ENCODE measurements around the gene AP3M1. TPM values are rescaled to one million over a fixed set of nuclear protein-coding genes. Genes with fewer than 3 reads are reported as not detected.
"Not testable (repeated sequence)": the region's sequence is repeated elsewhere in the genome, so short reads cannot be mapped to it uniquely, and the experiment has no call there.

The AP3M1 gene
- total RNA-seq, 1 donor from 2014 or later = 16.3 TPM

- FAIRE-seq (peak; percentile 99), DNase-seq (ENCODE audit: low read depth) (peak; percentile 99)
- H3K4me3 ChIP-seq (ENCODE audit: low read depth, low read length) = no peak overlapping the region
- no peak for TF ChIP-seq CTCF (IDR thresholded peaks at IDR 0.05; ENCODE audit: insufficient read depth, low read length, severe bottlenecking)
- H3K27me3 ChIP-seq (ENCODE audit: control insufficient read depth, insufficient read depth, low read length) = no peaks in the 10 kb centered on the region
- no peaks in the 10 kb centered on the region for H3K36me3 ChIP-seq (ENCODE audit: control insufficient read depth, insufficient read depth, low read length)
Observed at GRCh38 chr10:74189999-74190421, 39.4 kb upstream of the AP3M1 start.

GRCh38 chr10:74188617-74189016, 38.0 kb upstream of the AP3M1 start:
- not testable (repeated sequence) for H3K4me3 ChIP-seq (ENCODE audit: low read depth, low read length); H3K27me3 ChIP-seq (ENCODE audit: control insufficient read depth, insufficient read depth, low read length); H3K36me3 ChIP-seq (ENCODE audit: control insufficient read depth, insufficient read depth, low read length); FAIRE-seq; DNase-seq (ENCODE audit: low read depth)

GRCh38 chr10:74187237-74187636, 36.6 kb upstream of the AP3M1 start:
- TF ChIP-seq CTCF (IDR thresholded peaks at IDR 0.05; ENCODE audit: insufficient read depth, low read length, severe bottlenecking) = no peak
- no peak for FAIRE-seq
- no peaks in the 10 kb centered on the region for H3K27me3 ChIP-seq (ENCODE audit: control insufficient read depth, insufficient read depth, low read length)
- H3K36me3 ChIP-seq (ENCODE audit: control insufficient read depth, insufficient read depth, low read length) = no peaks in the 10 kb centered on the region
- H3K4me3 ChIP-seq (ENCODE audit: low read depth, low read length) = no peak overlapping the region
- no peak for DNase-seq (ENCODE audit: low read depth)

- FAIRE-seq (no peak), DNase-seq (ENCODE audit: low read depth) (no peak)
- H3K27me3 ChIP-seq (ENCODE audit: control insufficient read depth, insufficient read depth, low read length) = no peaks in the 10 kb centered on the region
- no peak overlapping the region for H3K4me3 ChIP-seq (ENCODE audit: low read depth, low read length)
- no peaks in the 10 kb centered on the region for H3K36me3 ChIP-seq (ENCODE audit: control insufficient read depth, insufficient read depth, low read length)
- no peak for TF ChIP-seq CTCF (IDR thresholded peaks at IDR 0.05; ENCODE audit: insufficient read depth, low read length, severe bottlenecking)
Observed at GRCh38 chr10:74186678-74187077, 36.0 kb upstream of the AP3M1 start.

- peak; percentile 39 for DNase-seq (ENCODE audit: low read depth)
- FAIRE-seq = no peak
- H3K27me3 ChIP-seq (ENCODE audit: control insufficient read depth, insufficient read depth, low read length) = no peaks in the 10 kb centered on the region
- TF ChIP-seq CTCF (IDR thresholded peaks at IDR 0.05; ENCODE audit: insufficient read depth, low read length, severe bottlenecking) = no peak
- H3K36me3 ChIP-seq (ENCODE audit: control insufficient read depth, insufficient read depth, low read length) = no peaks in the 10 kb centered on the region
- H3K4me3 ChIP-seq (ENCODE audit: low read depth, low read length) = no peak overlapping the region
Observed at GRCh38 chr10:74179111-74179710, 28.6 kb upstream of the AP3M1 start.

- Histone ChIP-seq H3K4me3 (ENCODE audit: low read depth, low read length) (no peak overlapping the region), H3K27me3 (ENCODE audit: control insufficient read depth, insufficient read depth, low read length) (no peaks in the 10 kb centered on the region), H3K36me3 (ENCODE audit: control insufficient read depth, insufficient read depth, low read length) (no peaks in the 10 kb centered on the region)
- no peak for DNase-seq (ENCODE audit: low read depth)
- no peak for FAIRE-seq
- TF ChIP-seq CTCF (IDR thresholded peaks at IDR 0.05; ENCODE audit: insufficient read depth, low read length, severe bottlenecking) = no peak
Observed at GRCh38 chr10:74178042-74178791, 27.6 kb upstream of the AP3M1 start.
